ENCODE results near the gene DEPP1. TPM values are rescaled to one million over a fixed set of nuclear protein-coding genes. Genes with fewer than 3 reads are reported as not detected.

Gene DEPP1
- total and polyA plus RNA-seq, 2 of the 13 experiments (the other 11 are each of a cell fraction or from before 2014, with no cell fraction given): 14.8 to 270 TPM

- TF ChIP-seq TAF1 (CRISPR knock-in tag; IDR thresholded peaks at IDR 0.05): no peak
- TF ChIP-seq HNRNPL (IDR thresholded peaks at IDR 0.05; ENCODE audit: low read depth, low read length): 0 out of 2 replicates have a peak, but pooled peaks have one; percentile 38
- TF ChIP-seq KLF13 (CRISPR knock-in tag; IDR thresholded peaks at IDR 0.05): no peak
- no peak for TF ChIP-seq JUN (CRISPR knock-in tag; IDR thresholded peaks at IDR 0.05)
- no peak for TF ChIP-seq TGIF2 (CRISPR knock-in tag; IDR thresholded peaks at IDR 0.05)
- TF ChIP-seq ZNF343 (CRISPR knock-in tag; IDR thresholded peaks at IDR 0.05): no peak
- TF ChIP-seq ZMAT3 (CRISPR knock-in tag; conservative IDR thresholded peaks at IDR 0.05): no peak
- TF ChIP-seq SSRP1 (CRISPR knock-in tag; IDR thresholded peaks at IDR 0.05): no peak
- TF ChIP-seq SRSF9 (IDR thresholded peaks at IDR 0.05; ENCODE audit: borderline replicate concordance, insufficient read depth, low read depth, low read length, poor library complexity, severe bottlenecking): no peak
- no peak for TF ChIP-seq E2F1 (CRISPR knock-in tag; IDR thresholded peaks at IDR 0.05)
- no peak for TF ChIP-seq ZNF124 (CRISPR knock-in tag; IDR thresholded peaks at IDR 0.05)
- TF ChIP-seq ZFP90 (CRISPR knock-in tag; IDR thresholded peaks at IDR 0.05; ENCODE audit: borderline replicate concordance): no peak
- TF ChIP-seq HOXA9 (CRISPR knock-in tag; IDR thresholded peaks at IDR 0.05; ENCODE audit: borderline replicate concordance): no peak
- 0 out of 2 replicates have a peak, but pooled peaks have one; percentile 28 for TF ChIP-seq HDAC2 (CRISPR knock-in tag; IDR thresholded peaks at IDR 0.05)
- TF ChIP-seq ZSCAN21 (CRISPR knock-in tag; IDR thresholded peaks at IDR 0.05; ENCODE audit: borderline replicate concordance): peak; percentile 56; the same call in 1 of the 2 replicates
- TF ChIP-seq SPEN (CRISPR knock-in tag; IDR thresholded peaks at IDR 0.05; ENCODE audit: low read depth): peak; percentile 54; the same call in 1 of the 2 replicates
- 0 out of 2 replicates have a peak, but pooled peaks have one; percentile 55 for TF ChIP-seq ZNF547 (CRISPR knock-in tag; IDR thresholded peaks at IDR 0.05)
- peak; percentile 75 for TF ChIP-seq KDM5B (CRISPR knock-in tag; IDR thresholded peaks at IDR 0.05; ENCODE audit: borderline replicate concordance)
- TF ChIP-seq CTCF (CRISPR knock-in tag; IDR thresholded peaks at IDR 0.05): peak; percentile 100
- TF ChIP-seq, protein P1, sequence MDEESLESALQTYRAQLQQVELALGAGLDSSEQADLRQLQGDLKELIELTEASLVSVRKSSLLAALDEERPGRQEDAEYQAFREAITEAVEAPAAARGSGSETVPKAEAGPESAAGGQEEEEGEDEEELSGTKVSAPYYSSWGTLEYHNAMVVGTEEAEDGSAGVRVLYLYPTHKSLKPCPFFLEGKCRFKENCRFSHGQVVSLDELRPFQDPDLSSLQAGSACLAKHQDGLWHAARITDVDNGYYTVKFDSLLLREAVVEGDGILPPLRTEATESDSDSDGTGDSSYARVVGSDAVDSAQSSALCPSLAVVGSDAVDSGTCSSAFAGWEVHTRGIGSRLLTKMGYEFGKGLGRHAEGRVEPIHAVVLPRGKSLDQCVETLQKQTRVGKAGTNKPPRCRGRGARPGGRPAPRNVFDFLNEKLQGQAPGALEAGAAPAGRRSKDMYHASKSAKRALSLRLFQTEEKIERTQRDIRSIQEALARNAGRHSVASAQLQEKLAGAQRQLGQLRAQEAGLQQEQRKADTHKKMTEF (CRISPR knock-in tag; IDR thresholded peaks at IDR 0.05): peak; percentile 51; the same call in 1 of the 2 replicates
- peak; percentile 31; the same call in 1 of the 2 replicates for TF ChIP-seq ZNF614 (CRISPR knock-in tag; IDR thresholded peaks at IDR 0.05; ENCODE audit: borderline replicate concordance)
- no peak for TF ChIP-seq MYPOP (CRISPR knock-in tag; IDR thresholded peaks at IDR 0.05)
- no peak for TF ChIP-seq ZNF121 (CRISPR knock-in tag; IDR thresholded peaks at IDR 0.05)
These were observed 45.8 kb downstream of the DEPP1 start (continued) for GRCh38 chr10:44932517-44933450.
